ENCODE results near the gene TM6SF1. TPM values are rescaled to one million over a fixed set of nuclear protein-coding genes. Genes with fewer than 3 reads are reported as not detected.

Gene TM6SF1
- total RNA-seq, 1 donor from 2014 or later, result 4.7 TPM

DNA sequence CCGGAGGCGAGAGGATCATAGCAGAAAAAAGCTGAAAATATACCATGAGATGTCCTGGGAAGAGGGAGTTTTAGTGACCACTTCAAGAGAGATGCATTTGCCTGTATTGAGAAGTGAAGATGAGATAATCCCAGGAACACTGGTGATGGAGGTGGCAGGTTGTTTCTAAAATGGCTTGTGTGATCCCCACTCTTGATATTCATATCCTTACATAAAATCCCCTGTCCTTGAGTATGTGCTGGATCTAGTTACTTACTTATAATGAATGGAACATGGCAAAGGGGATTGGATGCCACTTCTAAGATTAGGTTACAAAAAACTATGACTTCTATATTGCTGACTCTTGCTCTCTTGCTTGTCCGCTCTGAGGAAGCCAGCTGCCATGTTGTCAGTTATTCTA is 78.1 kb downstream of the TM6SF1 start:
- no peaks in the 10 kb centered on the region for H3K36me3 ChIP-seq
- H3K4me1 ChIP-seq, result no peaks in the 10 kb centered on the region
- no peak for DNase-seq
- no peak overlapping the region for H3K27ac ChIP-seq (replicated peaks)
- TF ChIP-seq, protein P1, sequence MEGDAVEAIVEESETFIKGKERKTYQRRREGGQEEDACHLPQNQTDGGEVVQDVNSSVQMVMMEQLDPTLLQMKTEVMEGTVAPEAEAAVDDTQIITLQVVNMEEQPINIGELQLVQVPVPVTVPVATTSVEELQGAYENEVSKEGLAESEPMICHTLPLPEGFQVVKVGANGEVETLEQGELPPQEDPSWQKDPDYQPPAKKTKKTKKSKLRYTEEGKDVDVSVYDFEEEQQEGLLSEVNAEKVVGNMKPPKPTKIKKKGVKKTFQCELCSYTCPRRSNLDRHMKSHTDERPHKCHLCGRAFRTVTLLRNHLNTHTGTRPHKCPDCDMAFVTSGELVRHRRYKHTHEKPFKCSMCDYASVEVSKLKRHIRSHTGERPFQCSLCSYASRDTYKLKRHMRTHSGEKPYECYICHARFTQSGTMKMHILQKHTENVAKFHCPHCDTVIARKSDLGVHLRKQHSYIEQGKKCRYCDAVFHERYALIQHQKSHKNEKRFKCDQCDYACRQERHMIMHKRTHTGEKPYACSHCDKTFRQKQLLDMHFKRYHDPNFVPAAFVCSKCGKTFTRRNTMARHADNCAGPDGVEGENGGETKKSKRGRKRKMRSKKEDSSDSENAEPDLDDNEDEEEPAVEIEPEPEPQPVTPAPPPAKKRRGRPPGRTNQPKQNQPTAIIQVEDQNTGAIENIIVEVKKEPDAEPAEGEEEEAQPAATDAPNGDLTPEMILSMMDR (IDR thresholded peaks at IDR 0.05; ENCODE audit: borderline replicate concordance), result no peak
- no peaks in the 10 kb centered on the region for H3K9me3 ChIP-seq (replicated peaks)
- no peak overlapping the region for H3K4me3 ChIP-seq
- intact Hi-C loops (cut with micrococcal nuclease), result no loop called here
- H3K27me3 ChIP-seq (ENCODE audit: low read depth), result no peaks in the 10 kb centered on the region

Small RNAs within 50 kb of the gene (microRNA-seq; reads per million reads assigned to microRNA genes)
- gene MIR4515, result not detected

Other genes with a start within 250 kb of the TM6SF1 start
- gene HOMER2, start 154.9 kb upstream of the TM6SF1 start, total RNA-seq, result 48.5 TPM
- 13.9 TPM for gene RAMAC, start 121.4 kb upstream of the TM6SF1 start, total RNA-seq
- 10.4 TPM for gene C15orf40, start 96.0 kb upstream of the TM6SF1 start, total RNA-seq
- gene BTBD1, start 40.4 kb upstream of the TM6SF1 start, total RNA-seq, result 169 TPM
- 38.0 TPM for gene HDGFL3, start 100.2 kb downstream of the TM6SF1 start, total RNA-seq
- 0.11 TPM for gene BNC1, start 177.0 kb downstream of the TM6SF1 start, total RNA-seq